CD4-positive, alpha-beta T cell treated with Interleukin-1 beta for 1 hour (primary cell): Measurements from ENCODE around the gene ROR1.
A peak's percentile ranks its signal among the peaks of the same experiment; 100 is the strongest.

Experiments
- DNase-seq, 2 donors: peaks; one replicate each; pipeline ENCODE4 v3.0.0-alpha.2; 2020 to 2022

Gene ROR1

DNA sequence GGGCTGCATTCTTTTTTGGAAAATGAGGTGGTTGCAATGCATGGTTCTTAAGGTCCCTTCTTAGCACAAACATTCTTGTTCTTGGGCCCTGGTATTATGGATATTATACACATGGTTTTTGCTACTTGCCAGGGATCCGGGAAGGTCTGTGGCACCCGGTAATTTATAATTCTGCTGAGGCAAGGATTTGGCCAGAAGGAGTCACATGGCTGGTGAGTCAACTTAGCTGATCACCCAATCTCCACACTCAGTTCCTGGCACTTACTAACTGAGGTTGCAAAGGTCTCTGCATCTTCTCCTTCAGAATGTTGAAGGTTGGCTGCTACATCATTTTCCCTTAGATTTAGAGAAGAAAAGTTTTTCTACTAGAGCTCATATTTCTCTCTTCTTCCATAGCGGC, 112.5 kb downstream of the ROR1 start:
- DNase-seq = no peak

DNA sequence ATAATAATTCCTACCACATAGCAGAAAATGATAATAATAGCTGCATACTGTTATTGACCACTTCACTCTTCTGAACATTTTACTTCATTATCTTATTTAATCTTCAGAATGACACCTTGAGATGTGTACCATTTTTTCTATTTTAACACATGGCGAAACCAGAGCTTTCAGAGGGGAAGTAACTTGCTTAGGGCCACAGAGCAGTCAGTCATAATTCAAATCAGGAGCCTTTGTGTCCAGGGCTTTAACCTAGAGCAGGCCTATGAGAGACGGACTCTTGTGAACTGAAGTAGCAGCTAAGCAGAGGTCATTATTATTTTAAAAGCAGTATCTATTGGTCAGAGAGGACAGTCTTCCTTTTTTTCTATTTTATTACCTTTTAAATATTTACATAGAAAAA, 114.0 kb downstream of the ROR1 start:
- no peak for DNase-seq

- no peak for DNase-seq
These were observed 115.2 kb downstream of the ROR1 start for GRCh38 chr1:63888984-63889383.

DNA sequence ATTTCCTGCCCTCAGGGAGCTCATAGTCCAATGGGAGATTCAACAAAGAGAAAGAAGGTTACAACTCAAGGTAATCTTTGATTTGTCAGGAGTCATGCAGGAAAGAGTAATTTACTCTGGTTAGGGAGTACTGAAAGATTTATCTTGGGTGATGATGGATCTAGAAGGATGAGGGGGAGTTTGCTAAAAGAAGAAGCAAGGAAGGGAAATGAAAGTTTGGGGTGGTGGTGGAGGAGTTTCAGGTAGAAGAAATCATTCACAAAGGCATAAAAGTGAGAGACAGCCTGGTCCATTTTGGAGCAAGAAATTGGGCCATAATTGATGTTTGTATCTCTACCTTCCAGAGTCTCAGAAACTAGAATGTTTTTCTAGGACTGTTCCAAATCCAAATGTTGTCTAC, 116.7 kb downstream of the ROR1 start:
- DNase-seq = no peak

DNA sequence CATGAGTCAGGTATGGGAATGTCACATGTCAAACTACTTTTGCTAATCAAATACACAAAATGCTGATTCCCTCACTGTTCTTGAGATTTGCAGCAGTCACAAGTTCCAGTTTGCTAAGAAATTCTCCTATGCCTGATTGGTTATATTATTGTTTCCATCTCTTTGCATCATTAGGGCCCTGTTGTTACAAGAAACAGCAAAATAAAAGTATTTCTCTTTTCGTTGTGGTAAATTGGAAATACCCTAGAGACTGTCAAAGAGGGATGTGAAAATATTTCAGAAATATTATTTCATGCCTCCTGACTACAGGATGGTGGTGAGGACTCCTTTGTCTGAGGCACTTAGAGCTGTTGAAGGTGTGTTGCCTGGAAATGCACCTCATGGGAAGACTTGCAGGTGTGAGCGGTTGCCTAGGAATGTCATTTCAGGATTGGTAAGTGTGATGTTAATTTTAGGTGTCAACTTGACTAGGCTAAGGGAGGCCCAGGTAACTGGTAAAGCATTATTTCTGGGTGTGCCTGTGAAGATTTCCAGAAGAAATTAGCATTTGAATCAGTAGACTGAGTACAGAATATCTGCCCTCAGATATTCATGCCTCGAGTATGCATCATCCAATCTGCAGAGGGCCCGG, 117.4 kb downstream of the ROR1 start:
- DNase-seq = no peak

DNA sequence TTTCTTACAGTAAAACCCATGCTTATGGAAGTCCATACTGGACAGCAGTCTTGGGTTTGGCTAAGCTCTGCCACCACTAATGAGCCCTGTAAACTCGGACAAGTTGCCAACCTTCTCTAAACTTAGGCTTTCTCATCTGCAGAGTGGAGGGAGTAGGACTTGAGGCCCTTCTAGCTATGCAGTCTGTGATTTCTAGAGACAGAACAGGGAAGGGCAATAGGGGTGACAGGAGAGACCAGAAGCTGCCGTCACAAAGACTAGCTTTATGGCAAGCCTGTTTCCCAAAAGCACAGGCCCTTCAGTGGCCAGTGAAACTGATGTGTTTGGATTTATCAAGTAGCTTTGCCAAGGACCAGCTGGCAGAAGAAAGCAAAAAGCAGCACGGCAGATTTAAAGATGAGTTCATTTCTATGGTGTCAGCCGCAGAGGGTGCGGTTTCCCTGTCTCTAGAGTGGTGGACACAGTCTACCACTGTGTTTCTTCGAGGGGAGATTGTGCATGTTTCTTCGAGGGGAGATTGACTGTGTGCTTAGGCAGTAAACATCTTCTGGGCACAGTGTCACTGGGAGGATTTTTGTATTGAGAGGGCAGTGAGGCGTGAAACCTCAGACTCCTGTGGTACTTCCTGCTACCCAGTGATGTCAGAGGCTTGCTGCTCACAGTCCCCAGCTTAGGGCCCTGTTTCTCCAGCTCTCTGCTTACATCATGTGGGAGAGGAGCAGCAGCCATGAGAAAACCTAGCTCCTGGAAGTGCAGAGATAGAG, 119.0 kb downstream of the ROR1 start:
- peak; percentile 2 to 76 for DNase-seq

- DNase-seq = no peak
These were observed 120.2 kb downstream of the ROR1 start for GRCh38 chr1:63893976-63894375.

- DNase-seq = no peak
These were observed 120.9 kb downstream of the ROR1 start for GRCh38 chr1:63894627-63895265.

DNA sequence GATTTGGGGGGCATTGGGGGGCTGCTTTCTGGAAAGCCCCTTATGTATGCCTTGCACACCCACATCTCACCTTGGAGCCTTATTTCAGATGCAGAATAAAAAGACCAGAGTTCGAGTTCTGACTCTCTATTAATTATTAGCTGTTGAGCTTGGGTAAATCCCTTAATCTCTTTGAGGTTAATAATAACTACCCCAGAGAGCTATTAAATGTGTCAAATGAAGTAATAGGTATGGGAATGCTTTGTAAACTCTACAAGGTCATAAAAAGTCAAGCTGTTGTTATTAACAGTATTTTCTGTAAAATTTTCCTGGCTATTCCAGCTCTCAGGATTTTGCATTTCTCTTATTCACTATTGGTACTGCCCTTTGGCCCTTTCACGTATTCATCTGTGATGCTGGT, 122.9 kb downstream of the ROR1 start:
- no peak for DNase-seq

DNA sequence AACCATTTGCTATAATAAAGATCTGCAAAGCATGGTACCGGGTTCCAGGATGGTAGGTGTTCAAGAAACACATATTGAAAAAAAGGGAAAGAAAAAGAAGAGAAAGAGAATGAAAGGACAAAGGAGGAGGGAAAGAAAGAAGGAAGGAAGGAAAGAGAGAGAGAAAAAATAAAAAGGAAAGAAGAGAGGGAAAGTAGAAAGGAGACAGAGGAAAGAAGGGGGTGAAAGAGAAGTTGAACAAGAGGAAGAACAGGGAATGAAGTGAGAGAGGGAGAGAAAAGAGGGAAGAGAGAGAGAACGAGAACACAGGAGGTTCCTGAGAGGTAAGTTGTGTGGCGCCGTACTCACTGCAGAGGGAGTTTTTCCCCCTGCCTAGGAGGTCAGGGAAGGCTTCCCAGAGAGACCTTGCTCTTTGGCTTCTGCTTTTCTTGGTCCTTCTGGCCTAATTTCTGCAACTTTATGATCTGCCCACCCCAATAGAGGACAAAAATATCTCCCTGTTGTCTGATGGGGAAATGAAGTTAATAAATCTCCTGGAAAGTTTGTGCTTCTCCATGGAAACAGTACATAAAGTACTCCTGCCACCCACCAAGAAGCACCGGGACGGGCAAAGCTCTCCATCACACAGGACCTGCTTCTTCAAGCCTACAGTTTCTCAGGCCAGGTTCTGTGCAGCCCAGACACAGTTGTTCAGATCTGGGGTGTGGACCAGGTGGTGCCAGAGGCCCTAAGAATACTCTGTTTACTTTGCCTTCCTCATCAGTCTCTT, 124.8 kb downstream of the ROR1 start:
- DNase-seq = no peak

DNA sequence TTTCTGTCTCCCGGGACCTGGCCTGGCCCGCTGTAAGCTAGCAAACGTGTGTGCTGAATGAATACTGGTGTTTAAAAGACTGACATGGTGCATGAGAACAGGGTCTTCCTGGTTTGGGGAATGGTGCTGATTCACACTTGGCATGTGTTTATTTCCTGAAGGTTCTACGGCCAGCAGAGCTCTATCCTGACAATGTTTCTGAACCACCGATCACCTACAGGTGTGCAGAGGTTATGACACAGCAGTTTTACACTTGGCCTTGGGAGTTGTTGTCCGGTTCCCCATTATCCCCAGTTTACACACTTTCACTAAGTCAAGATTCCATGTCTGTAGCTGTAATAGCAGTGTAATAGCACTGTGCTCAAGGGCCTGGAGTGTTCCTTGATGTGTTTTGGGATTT, 127.3 kb downstream of the ROR1 start:
- DNase-seq = no peak

DNA sequence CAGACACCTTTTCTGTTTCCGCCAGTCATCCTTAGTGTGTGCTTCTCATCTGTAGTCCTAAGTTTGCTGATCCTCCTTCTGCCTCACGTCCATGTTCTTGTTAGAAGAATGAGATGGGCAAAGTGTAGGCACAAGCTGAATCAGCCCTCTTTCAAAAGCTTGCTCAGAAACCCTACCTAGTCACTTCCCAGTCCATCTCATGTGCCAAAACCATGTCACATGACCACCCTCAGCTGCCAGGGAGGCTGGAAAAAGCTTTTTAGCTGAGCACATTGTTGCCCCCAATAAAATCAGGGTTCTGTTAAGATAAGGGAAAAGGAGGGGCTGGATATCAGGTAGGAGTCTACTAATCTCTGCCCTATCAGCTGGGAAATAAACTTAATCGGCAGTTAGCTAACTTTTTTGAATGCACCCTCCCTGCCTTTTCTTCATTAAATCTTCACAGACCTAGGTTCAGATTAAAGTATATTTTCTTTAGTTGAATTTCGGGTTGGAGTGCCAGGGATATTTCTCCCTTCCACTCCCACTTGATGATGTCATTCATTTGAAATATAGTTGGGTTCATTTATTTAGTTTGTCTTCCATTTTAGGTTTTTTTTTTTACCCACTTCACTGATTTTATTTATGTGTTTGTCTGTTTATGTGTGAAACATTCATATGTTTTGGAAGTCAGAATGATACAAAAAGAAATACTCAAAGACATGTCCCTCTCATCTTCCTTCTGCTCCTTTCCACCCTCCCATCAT, 129.2 kb downstream of the ROR1 start:
- DNase-seq = no peak

- no peak for DNase-seq
These were observed 130.3 kb downstream of the ROR1 start for GRCh38 chr1:63903947-63904610.

DNA sequence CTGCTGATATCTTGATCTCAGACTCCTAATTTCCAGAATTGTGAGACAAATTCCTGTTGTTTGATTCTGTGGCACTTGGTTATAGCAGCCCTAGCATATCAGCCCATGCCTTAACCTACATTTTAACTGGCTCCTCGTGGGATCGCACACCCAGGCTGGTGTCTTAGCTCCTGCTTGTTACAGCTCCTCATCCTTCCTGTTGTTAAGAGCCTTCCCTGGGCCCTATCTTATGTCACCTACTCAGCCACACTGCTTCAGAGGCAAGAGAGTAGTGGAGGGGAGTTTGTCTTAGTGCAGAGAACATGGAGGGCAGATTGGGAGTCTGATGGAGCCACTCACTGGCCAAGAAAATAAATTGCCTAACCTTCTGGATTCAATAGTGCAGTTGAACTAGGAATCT, 131.0 kb downstream of the ROR1 start:
- no peak for DNase-seq

DNA sequence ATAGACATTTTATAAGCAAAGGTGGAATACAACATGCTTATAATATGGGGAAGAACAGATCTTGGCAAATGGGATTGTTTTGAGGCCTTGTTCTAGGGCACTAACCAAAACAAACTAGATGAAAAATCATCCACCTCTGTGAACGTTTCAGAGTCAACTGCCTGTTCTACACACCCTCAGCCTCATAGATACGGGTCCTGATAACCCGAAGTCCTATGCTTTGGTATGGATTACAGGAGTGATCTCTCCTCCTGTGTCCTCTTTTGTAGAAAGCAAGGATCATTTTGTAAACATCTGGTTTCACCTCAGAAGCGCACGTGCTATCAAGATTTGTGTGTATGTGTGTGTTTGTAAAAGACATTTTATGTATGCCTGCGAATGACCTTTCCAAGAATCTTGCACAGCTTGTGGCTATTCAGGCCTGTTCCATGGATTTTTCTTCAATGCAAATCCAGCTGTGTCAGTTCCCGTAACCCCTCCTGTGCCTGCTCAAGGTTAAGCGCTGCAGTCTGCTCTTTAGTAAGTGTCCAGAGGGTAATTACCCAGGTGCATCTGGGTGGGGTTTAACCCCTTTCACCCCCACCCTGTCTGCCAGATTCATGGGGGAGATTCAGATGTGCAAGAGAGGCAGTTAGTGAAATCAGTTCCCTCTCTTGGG, 132.4 kb downstream of the ROR1 start:
- DNase-seq = no peak

- DNase-seq = no peak
These were observed 133.2 kb downstream of the ROR1 start for GRCh38 chr1:63907051-63907450.

GRCh38 chr1:63908016-63908415, 134.2 kb downstream of the ROR1 start:
- no peak for DNase-seq

DNA sequence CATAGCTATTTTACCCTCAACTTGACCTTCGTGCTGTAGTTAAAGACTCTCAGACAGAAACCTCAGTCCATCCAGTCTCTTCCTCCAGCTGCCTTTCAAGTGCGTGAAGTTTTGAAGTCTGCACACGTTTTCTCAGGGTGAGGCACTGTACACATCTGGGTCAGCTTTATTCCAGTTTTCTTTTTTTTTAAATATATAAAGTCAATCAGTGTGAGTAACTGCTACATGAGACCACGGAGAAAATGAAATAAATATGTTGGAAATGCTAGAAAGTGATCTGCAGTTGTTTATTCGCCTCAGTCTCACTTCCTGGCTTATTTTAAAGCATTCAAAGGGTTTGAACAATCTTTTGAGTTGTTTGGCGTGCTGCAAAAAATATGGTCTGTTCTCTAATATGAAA, 135.7 kb downstream of the ROR1 start:
- no peak for DNase-seq

GRCh38 chr1:63911049-63911448, 137.2 kb downstream of the ROR1 start:
- DNase-seq = no peak

GRCh38 chr1:63912643-63913042, 138.8 kb downstream of the ROR1 start:
- no peak for DNase-seq

DNA sequence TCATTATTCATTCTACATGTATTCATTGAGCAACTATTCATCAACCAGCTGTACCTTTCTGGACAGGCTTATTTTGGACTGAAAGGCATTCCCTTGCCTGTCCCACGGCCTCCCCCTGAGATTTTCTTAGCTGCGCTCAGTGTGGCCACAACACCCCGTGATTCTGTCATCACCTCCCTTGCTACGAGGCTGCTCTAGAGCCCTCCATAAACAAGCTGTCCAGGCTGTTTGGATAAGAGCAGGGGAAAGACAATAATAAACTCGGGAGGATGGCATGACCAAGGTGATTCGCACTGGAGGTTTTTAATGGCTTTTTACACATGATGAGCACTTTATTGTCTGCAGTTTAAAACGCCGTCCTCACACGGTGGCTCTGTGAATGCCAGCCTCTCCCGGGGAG, 139.7 kb downstream of the ROR1 start:
- no peak for DNase-seq

GRCh38 chr1:63914241-63914640, 140.4 kb downstream of the ROR1 start:
- no peak for DNase-seq
